Duodenal mucosa (tissue), 2 donors: ENCODE measurements around the gene CASR.

Experiments
- H3K27ac ChIP-seq: one replicate; pipeline ENCODE4 v1.7.0; 2013; ENCODE audit warnings: low read depth, low read length
- H3K27me3 ChIP-seq, 2 donors: one replicate each; pipeline ENCODE4 v1.7.0; 2013; ENCODE audit warnings: low read length in 2 of 2, control low read depth in 1 of 2; ENCODE audit not compliant: insufficient read depth in 2 of 2, control insufficient read depth in 1 of 2
- H3K36me3 ChIP-seq, 2 donors: one replicate each; pipeline ENCODE4 v1.7.0; 2013; ENCODE audit warnings: low read length in 2 of 2, control low read depth in 1 of 2; ENCODE audit not compliant: insufficient read depth in 2 of 2, control insufficient read depth in 1 of 2
- H3K4me1 ChIP-seq, 2 donors: one replicate each; pipeline ENCODE4 v1.7.0; 2013; ENCODE audit warnings: low read length in 2 of 2, control low read depth in 1 of 2; ENCODE audit not compliant: insufficient read depth in 2 of 2, control insufficient read depth in 1 of 2
- H3K4me3 ChIP-seq, 2 donors: one replicate each; pipeline ENCODE4 v1.7.0; 2013; ENCODE audit warnings: low read length in 2 of 2, low read depth in 1 of 2
- H3K9ac ChIP-seq, 2 donors: one replicate each; pipeline ENCODE4 v1.7.0; 2013; ENCODE audit warnings: low read length in 2 of 2, low read depth in 1 of 2
- H3K9me3 ChIP-seq, 2 donors: one replicate each; pipeline ENCODE4 v1.7.0; 2013; ENCODE audit warnings: low read length in 2 of 2, control low read depth in 1 of 2; ENCODE audit not compliant: control insufficient read depth in 1 of 2

CASR gene

DNA sequence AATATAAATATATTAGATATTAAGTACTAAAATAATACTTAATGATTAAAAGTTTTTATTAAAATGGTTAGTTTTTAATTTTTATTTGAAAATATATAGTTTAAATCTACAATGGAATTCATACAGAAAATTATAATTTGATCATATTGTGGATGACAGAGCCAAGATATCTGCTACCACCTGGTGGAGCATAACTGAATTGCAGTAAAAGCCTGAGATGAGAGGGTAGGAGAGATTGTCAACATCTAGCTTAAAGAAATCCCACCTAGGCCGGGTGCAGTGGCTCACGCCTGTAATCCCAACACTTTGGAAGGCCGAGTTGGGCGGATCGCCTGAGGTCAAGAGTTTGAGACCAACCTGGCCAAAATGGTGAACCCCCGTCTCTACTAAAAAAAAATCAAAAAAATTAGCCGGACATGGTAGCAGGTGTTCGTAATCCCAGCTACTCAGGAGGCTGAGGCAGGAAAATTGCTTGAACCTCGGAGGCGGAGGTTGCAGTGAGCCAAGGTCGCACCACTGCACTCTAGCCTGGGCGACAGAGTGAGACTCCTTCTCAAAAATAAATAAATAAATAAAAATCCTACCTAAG, 116.5 kb downstream of the CASR start:
- Histone ChIP-seq H3K36me3 (no peaks in the 10 kb centered on the region), H3K9ac (no peak overlapping the region), H3K9me3 (no peaks in the 10 kb centered on the region), H3K4me3 (no peak overlapping the region), H3K27ac (no peak overlapping the region), H3K4me1 (peaks cover 1 to 5% of the 10 kb centered on the region in 2 donors), H3K27me3 (no peaks in the 10 kb centered on the region)

DNA sequence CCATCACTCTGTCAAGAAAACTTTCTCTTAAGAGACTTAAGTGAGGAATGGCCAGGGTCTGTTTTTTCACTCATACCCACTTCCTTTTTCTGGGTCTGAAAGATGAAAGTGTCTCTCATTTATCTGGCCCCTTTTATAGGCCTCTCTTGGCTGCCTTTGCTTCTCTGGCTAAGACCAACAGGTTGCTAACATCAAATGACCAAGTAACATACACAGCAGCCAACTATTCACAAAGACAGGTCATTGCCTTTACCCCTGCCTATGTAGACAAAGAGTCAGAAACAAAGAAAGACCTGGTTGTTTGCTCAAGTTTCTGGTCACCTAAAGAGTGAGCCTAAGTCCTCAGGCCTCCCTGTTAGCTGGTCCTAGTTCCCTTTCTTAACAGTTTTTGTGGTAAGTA, 117.6 kb downstream of the CASR start:
- H3K9ac ChIP-seq: no peak overlapping the region
- H3K27ac ChIP-seq: no peak overlapping the region
- H3K36me3 ChIP-seq: no peaks in the 10 kb centered on the region
- peaks cover 7 to 9% of the 10 kb centered on the region in 2 donors for H3K4me1 ChIP-seq
- no peaks in the 10 kb centered on the region for H3K27me3 ChIP-seq
- no peak overlapping the region for H3K4me3 ChIP-seq
- H3K9me3 ChIP-seq: no peaks in the 10 kb centered on the region

DNA sequence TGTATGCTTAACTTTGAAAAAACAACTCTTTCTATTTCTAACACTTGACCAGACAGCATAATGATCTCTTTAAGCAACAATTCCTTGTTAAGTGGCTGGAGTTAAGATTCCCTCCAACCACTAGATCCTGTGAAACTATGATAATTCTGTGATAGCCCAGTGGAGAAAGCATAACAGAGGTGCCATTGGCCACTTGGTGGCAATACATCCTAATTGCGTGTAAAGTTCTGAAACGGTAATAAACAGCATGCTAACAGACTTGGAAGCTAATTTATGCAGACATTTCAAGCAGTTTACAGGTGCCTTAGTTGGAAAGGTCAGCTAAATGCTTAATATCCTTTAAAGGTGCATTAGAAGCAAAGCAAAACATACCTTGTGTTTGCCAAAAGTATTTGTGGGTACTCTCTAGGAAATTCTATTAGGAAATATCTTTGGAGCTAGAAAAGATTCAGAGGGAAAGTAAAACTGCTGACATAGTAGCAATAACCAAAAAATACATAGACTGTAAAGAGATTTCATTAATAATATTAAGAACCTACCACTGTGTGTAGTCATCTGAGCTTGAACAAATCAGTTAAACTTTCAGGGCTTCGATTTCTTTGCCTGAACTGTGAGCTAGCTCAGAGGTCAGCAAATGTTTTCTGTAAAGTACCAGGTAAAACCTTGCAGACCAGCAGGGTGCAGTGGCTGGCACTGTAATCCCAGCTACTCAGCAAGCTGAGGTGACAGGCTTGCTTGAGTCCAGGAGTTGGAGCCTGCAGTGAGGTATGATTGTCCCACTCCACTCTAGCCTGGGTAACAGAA, 122.6 kb downstream of the CASR start:
- Histone ChIP-seq H3K27ac (no peak overlapping the region), H3K9me3 (no peaks in the 10 kb centered on the region), H3K27me3 (no peaks in the 10 kb centered on the region), H3K4me3 (peak overlapping the region in 1 of 2 donors; percentile 9), H3K36me3 (no peaks in the 10 kb centered on the region), H3K9ac (peak overlapping the region in 1 of 2 donors; percentile 22), H3K4me1 (peaks cover 16 to 24% of the 10 kb centered on the region in 2 donors)

DNA sequence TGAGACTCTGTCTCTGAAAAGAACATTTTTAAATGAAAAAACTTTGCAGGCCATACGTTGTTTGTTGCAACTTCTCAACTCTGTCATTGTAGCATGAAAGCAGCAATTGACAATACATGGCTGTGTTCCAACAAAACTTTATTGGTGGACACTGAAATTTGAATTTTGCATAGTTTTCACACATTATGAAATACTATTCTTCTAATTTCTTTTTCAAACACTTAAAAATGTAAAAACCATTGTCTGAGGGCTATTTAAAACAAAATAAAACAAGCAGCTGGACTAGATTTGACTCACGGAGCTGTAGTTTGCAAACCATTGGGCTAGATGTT, 123.1 kb downstream of the CASR start:
- no peak overlapping the region for H3K4me3 ChIP-seq
- no peak overlapping the region for H3K27ac ChIP-seq
- H3K36me3 ChIP-seq: no peaks in the 10 kb centered on the region
- H3K9me3 ChIP-seq: no peaks in the 10 kb centered on the region
- no peak overlapping the region for H3K9ac ChIP-seq
- H3K27me3 ChIP-seq: no peaks in the 10 kb centered on the region
- H3K4me1 ChIP-seq: peaks cover 17 to 26% of the 10 kb centered on the region in 2 donors

DNA sequence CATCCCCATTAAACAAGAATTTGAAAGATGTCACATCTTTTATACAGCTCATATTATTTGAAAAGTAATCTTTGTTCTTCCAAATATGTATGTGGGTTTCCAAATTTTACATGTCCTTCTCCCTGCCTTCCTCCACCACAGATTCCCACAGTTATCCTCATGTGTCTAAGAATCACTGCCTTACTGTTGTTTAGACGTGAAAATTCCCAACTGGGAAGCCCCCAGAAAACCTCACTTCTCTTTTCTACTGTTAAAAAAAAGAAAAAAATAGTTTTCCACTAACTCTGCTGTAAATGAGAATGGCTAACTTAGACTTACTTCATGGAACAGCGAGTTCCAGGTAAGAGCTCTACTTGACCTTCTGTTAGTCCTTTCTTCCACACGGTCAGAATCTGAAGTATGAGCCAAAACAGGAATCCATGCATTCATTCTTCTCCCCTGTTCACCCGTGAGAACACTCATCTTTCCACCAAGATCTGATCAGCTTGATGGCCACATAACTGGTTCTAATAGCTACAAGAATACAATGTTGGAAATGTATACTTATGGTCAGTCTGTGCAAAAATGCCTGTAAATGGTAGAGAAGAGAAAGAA, 123.7 kb downstream of the CASR start:
- no peak overlapping the region for H3K9ac ChIP-seq
- no peak overlapping the region for H3K27ac ChIP-seq
- H3K4me3 ChIP-seq: no peak overlapping the region
- H3K27me3 ChIP-seq: no peaks in the 10 kb centered on the region
- no peaks in the 10 kb centered on the region for H3K36me3 ChIP-seq
- H3K4me1 ChIP-seq: peaks cover 17 to 26% of the 10 kb centered on the region in 2 donors
- H3K9me3 ChIP-seq: no peaks in the 10 kb centered on the region

DNA sequence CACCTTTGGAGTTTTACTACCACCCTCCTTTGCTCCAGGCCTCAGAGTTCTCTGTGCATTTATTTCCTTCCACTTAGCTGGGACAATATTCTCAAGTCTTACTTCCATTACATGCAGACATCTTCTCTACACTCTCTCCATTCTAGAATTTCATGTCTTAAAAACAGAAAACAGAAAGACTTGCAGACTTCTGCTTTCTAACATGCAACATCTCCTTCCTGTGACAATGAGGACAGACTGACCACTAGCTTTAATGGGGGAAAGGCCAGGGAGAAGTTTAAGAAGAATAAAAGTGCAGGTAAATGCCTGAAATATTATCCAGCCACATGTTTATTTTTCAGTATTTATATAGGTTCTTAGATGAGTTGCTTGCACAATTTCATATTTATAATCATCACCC, 124.5 kb downstream of the CASR start:
- H3K36me3 ChIP-seq: no peaks in the 10 kb centered on the region
- H3K27me3 ChIP-seq: no peaks in the 10 kb centered on the region
- no peak overlapping the region for H3K4me3 ChIP-seq
- H3K9ac ChIP-seq: no peak overlapping the region
- no peak overlapping the region for H3K27ac ChIP-seq
- H3K9me3 ChIP-seq: no peaks in the 10 kb centered on the region
- H3K4me1 ChIP-seq: peaks cover 17 to 26% of the 10 kb centered on the region in 2 donors

DNA sequence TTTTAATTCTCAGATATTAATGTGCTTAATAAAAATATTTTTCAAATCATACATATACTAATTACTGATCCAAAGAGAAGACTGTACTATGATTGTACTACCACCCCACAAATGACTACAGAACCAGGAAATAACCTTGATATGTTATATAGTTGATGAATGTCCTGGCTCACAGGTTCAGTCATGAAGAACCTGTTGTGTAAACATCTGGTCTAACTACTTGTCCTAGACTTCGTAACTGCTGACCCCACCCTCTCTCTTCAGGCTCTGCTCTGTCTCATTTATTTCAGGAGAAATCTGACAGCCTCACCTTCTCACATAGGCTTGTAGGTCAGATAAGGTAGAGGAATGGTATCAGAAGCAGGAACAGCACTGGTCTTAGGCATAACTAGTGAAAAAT, 126.9 kb downstream of the CASR start:
- Histone ChIP-seq H3K36me3 (no peaks in the 10 kb centered on the region), H3K27me3 (no peaks in the 10 kb centered on the region), H3K4me1 (peaks cover 15 to 25% of the 10 kb centered on the region in 2 donors), H3K4me3 (no peak overlapping the region), H3K9me3 (no peaks in the 10 kb centered on the region), H3K27ac (peak overlapping the region; percentile 43), H3K9ac (peak overlapping the region in 1 of 2 donors; percentile 48)

DNA sequence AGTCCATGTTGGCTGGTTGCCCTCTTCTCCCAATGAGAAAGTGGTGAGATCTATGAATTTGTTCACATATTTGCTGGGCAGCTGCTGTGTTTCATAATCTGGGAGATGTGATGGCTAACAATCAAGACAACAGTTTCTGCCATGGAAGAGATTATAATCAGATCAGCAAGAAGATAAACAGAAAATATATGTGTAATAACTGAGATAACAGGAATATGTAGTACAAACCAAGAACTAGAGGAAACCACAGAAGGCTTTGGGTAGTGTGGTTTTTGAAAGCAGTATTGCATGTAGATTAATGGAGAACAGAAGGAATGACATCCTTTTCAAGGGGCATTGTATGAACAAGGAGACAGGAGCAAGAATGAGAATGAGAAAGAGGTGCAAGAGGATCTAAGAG, 129.4 kb downstream of the CASR start:
- Histone ChIP-seq H3K4me3 (no peak overlapping the region), H3K9ac (no peak overlapping the region), H3K9me3 (no peaks in the 10 kb centered on the region), H3K27ac (no peak overlapping the region), H3K4me1 (peaks cover 6 to 15% of the 10 kb centered on the region in 2 donors), H3K27me3 (peaks cover 0 to 3% of the 10 kb centered on the region in 2 donors), H3K36me3 (no peaks in the 10 kb centered on the region)

DNA sequence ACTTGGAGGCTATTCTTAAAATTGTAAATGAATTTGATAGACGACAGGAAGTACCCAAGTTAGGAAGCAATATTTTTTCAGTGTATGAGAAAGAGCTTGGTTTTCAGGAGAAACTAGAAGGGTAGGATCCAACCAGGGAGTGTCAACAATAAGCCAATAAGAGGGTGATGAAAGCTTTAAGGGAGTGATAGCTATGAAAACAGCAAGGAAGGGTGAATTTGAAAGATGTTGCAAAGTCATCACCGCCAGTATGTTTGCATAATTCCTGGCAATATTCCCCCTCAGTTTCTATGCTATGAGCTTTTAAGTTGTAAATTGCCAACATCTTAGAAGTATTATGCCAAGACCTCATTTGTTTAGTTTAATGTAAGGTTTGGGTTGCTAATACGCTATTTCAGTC, 129.8 kb downstream of the CASR start:
- Histone ChIP-seq H3K4me1 (peaks cover 6 to 15% of the 10 kb centered on the region in 2 donors), H3K9me3 (no peaks in the 10 kb centered on the region), H3K4me3 (no peak overlapping the region), H3K36me3 (no peaks in the 10 kb centered on the region), H3K27ac (no peak overlapping the region), H3K27me3 (peaks cover 0 to 3% of the 10 kb centered on the region in 2 donors), H3K9ac (no peak overlapping the region)

DNA sequence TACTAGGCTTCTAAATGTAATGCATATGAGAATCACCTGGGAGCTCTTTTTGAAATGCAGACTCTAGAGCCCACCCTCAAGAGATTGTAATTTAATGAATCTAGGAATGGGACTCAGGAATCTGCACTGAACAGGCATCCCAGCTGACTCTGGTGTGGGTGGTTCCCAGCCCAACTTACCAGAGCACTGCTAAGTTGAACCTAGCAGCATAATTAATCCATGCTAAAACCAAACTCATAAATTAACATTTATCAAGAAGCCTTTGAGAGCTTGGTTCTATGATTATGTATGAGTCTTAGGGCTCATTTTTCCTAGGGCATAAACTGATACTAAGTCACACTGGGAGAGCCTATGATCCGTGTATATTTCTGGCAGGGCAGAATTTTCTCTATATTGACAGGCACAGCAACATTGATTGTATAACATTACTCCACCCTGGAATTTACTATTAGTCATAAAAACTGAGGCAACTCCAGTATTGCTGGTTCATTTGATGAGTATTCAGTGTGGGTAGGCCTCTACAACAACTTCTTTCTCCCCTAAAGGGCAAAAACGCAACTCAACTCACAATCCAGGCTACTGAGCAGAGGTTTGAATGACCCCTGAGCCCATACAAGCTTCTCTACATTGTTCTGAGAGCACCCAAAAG, 130.9 kb downstream of the CASR start:
- Histone ChIP-seq H3K27me3 (peaks cover 0 to 3% of the 10 kb centered on the region in 2 donors), H3K9ac (no peak overlapping the region), H3K4me3 (no peak overlapping the region), H3K36me3 (no peaks in the 10 kb centered on the region), H3K9me3 (peaks cover 0 to 2% of the 10 kb centered on the region in 2 donors), H3K4me1 (peaks cover 6 to 15% of the 10 kb centered on the region in 2 donors), H3K27ac (no peak overlapping the region)
